Transverse colon (tissue), 4 donors: ENCODE results near the gene PTPN11.
"Not testable (repeated sequence)": the region's sequence is repeated elsewhere in the genome, so short reads cannot be mapped to it uniquely, and the experiment has no call there.

ENCODE experiments used
- CTCF ChIP-seq, 5 experiments: fragments of 200-600 bp in 3 of 5; fragments of 450-650 bp in 2 of 5; sonication (generic) in 3 of 5; IDR thresholded peaks; 1 replicate in 2 of 5; 2 replicates in 3 of 5; pipeline ENCODE4 v1.5.1; 2016 to 2017; ENCODE audit warnings: antibody characterized with exemption in 5 of 5, inconsistent platforms in 3 of 5, mild to moderate bottlenecking in 2 of 5, moderate library complexity in 1 of 5
- POLR2A ChIP-seq: fragments of 450-650 bp; IDR thresholded peaks from one replicate; pipeline ENCODE4 v1.6.1; 2016; ENCODE audit warnings: antibody characterized with exemption, mild to moderate bottlenecking, moderate library complexity
- POLR2AphosphoS5 ChIP-seq, 3 donors: sonication (generic); formaldehyde crosslinking; IDR thresholded peaks; one replicate each; pipeline ENCODE4 v1.6.1; 2016; ENCODE audit warnings: antibody characterized with exemption in 3 of 3

- TF ChIP-seq CTCF (IDR thresholded peaks at IDR 0.05); POLR2AphosphoS5 (IDR thresholded peaks at IDR 0.05); POLR2A: not testable (repeated sequence)
Observed at GRCh38 chr12:112440653-112441052, 21.9 kb downstream of the PTPN11 start.
